ENCODE measurements around the gene MAP3K3. TPM values are rescaled to one million over a fixed set of nuclear protein-coding genes. Genes with fewer than 3 reads are reported as not detected.
"Not testable (repeated sequence)": the region's sequence is repeated elsewhere in the genome, so short reads cannot be mapped to it uniquely, and the experiment has no call there.

MAP3K3 gene
- total RNA-seq, 1 donor from 2014 or later: 108 TPM

DNA sequence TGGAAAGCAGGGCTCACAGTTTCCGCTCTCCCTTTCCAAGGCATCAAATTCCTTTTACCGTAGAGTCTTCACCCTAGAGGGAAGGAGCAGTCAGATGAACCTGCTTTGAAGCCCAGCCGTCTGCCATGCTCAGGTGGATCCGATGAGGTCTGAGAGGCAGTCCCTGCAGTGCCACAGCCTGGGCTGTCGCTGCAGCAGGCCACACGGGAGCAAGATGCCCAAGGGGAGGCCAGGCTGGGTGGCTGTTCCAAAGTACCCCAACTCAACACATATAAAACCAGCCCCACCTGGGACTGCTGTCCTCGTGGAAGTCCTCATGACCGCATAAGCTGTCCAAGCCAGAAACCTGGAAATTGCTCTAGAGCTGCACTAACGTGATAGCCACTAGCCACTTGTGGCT is 82.6 kb downstream of the MAP3K3 start:
- DNase-seq (ENCODE audit: low read depth in 2 of 2): no peak

DNA sequence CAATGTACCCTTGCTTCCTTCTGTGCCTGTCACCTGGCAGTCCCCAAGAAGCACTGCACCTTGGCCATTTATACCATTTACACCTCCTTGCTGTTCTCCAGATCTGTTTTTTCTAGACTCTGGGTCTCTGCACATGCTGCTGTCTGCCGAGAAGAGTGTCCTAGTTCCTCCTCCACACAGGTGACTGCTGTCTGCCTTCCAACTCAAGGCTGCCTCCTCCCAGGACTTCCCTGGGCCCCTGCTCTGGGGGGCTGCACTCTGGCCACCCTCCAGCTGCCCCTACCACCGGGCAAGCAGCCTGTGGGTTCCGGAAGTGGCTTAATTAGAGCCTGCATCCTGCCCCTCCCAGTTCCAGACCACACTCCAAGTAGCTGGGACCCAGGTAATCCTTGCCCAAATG is 83.4 kb downstream of the MAP3K3 start:
- DNase-seq (ENCODE audit: low read depth in 2 of 2): no peak

DNA sequence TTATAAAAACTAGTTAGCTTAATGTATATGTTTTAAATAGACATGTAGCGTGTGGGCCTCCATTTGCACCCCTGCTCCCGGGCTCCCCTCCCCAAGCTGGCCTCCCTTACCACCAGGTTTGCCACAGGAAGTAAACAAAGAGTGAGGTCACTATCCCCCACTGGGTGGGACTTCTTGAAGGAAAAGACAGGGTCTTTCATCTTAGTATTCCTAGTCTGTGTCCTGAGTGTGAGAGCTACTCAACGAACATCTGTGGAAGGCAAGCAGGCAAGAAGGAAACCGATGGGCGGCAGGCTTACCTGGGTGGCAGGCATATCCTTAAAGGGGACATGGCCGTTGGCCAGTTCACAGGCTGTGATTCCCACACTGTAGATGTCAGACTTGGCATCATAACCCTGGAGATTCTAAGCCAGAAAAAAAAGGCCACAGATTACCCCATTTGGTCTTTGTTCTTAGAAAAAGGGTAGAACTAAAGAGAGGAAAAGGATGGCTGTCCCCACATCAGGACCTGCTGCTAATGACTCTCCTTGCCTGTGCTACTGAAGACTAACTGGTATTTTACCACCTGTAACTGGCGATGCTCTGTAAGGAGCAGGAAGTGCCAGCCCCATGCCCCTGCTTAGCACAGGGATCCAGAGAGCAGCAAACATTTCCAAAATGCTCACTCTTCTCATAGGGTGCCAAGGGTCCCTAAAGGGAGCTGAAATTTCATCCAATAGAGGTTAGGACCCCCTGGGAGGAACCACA is 84.3 kb downstream of the MAP3K3 start:
- no peak for DNase-seq (ENCODE audit: low read depth in 2 of 2)

DNA sequence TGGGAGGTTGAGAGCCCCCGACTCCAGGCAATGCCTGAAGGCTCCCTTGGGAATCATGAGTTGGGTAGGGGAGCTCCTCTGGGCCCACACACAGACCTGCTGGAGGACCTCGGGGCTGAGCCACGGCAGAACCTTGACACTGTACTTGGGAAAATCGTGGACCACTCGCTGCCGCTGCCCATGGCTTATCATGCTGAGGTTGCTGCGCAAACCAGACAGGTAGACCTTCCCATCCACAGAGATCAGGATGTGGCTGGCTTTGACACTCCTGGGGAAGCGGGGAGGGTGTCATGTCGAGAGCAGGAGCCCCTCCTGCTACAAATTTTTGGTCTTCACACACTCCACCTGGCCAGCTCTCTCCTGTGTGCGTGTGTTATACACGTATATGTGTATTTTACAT is 84.9 kb downstream of the MAP3K3 start:
- no peak for DNase-seq (ENCODE audit: low read depth in 2 of 2)

DNA sequence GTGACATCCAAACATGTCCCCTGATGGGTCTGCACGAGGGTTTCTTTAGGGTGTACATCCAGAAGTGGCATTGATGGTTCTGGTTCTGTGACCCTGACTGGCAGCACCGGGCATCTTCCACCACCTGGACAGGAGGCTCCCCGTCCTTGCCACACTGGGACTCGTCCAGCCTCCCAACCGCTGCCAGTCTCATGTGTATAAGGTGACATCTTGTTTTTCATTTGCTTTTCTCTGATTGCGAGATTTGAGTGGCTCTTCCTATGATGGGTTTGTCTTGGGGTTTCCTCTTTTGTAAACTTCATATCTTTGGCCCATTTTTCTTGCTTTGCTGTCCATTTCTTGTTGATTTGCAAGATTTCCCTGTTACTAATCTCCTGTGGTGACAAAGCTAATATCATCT is 86.9 kb downstream of the MAP3K3 start:
- no peak for DNase-seq (ENCODE audit: low read depth in 2 of 2)

DNA sequence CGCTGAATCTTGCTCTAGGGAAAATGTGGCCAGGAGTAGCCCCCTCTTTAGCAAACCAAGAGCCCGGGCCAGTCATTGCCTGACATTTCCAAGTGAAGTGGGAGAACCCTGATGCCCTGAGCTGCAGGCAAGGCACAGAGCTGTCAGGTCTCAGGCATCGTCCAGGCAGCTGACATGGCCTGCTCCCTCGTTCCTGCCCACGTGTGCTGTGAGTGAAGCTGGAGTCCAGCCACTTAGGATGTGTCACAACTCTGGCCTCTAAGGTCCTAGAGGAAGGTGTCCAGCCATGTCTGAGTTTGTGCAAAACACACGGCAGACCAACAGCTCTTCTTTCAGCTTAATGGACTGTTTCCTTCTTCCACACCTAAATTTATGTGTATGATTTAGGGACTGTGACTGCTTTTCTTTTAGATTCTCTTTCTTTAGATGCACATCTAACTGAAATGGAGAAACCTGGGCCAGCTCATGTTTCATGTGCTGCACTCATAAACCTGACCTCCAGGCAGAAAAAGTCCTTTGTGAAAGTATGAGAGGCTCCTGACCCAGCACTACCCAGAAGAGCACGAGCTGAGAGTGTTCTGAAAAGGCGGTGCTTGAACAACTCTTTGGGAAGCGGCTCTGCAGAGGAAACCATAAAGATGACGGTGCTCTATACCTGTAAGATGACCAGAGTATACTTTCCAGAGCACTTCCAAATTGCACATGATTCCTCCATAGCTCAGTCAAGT is 92.5 kb downstream of the MAP3K3 start:
- DNase-seq (ENCODE audit: low read depth in 2 of 2): peak; percentile 25 to 75

DNA sequence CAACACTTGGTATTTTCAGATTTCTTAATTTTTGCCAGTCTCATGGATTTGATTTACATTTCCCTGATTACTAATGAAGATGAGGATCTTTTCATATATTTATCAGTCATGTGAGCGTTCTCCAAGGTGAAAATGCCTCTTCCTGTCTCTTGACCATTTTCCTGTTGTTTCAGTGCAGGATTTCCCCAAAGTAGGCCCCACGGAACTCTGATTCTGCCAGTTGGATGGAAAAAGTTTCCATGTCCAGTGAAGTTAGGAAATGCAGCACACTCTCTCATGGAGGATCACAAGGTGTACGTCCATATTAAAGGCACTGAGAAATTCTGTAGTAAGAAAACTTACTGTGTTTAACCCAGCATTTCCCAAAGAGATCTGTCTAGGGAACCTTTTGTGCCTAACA is 94.2 kb downstream of the MAP3K3 start:
- DNase-seq (ENCODE audit: low read depth in 2 of 2): peak; percentile 55 to 96

DNA sequence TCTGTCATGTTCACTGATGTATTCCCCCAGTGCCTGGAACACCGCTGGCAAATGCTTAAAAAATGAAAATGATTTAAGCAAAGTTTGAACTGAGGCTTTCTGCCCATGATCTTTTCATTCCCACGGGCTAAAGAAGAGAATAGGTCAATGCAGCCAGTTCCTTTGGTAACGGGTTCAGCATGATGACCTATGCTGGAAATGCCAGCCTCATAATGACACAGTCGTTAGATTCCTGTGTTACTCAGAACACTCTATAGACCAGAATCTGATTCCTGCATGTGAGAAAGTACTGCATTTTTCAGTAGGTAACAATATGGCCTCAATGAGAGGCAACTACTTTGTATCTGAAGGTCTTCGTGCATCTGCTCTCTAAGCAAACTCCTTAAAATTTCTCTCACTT is 96.8 kb downstream of the MAP3K3 start:
- DNase-seq (ENCODE audit: low read depth in 2 of 2): peak in 1 of 2 donors; percentile 93

DNA sequence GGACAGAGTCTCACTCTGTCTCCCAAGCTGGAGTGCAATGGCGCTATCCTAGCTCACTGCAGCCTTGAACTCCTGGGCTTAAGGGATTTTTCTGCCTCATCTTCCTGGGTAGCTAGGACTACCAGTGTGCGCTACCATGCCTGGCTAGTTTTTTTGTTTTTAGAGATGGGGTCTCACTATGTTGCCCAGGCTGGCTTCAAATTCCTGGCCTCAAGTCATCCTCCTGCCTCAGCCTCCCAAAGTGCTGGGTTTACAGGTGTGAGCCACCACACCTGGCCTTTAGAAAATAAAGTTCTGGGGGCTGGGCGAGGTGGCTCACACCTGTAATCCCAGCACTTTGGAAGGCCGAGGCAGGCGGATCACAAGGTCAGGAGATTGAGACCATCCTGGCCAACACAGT is 98.0 kb downstream of the MAP3K3 start:
- not testable (repeated sequence) for DNase-seq (ENCODE audit: low read depth in 2 of 2)

DNA sequence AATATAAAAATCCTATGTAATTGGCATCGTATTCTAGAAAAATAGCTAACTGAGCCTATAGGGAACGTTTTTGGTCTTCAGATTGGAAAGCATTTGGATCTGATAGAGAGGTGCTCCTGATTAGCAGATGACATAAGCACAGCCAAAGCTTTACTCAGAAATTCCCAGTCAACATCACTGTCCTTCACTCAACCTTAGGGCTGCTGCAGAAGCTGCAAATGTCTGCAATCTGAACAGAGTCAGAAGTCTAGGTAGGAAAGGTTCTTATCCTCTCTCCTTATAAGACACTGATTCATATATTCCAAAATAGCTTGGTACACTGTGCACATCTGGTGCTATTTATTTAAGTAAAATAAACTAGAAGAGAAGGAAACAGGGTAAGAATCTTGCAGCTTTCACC is 100.2 kb downstream of the MAP3K3 start:
- peak in 1 of 2 donors; percentile 39 for DNase-seq (ENCODE audit: low read depth in 2 of 2)

DNA sequence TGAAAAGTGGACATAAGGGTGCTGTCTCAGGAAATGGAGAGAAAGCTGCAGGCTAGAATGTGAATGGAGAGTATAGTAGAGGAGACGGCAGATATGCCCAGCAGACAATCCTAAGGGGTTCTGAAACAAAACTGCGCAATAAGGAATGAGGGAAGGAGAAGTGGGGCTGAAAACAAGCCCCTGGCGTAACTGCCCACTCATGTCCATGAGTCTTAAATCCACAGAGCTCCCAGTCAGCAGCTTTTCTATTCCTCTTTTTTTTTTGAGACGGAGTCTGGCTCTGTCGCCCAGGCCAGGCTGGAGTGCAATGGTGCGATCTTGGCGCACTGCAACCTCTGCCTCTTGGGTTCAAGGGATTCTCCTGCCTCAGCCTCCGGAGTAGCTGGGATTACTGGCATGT is 113.5 kb downstream of the MAP3K3 start:
- no peak for DNase-seq (ENCODE audit: low read depth in 2 of 2)

DNA sequence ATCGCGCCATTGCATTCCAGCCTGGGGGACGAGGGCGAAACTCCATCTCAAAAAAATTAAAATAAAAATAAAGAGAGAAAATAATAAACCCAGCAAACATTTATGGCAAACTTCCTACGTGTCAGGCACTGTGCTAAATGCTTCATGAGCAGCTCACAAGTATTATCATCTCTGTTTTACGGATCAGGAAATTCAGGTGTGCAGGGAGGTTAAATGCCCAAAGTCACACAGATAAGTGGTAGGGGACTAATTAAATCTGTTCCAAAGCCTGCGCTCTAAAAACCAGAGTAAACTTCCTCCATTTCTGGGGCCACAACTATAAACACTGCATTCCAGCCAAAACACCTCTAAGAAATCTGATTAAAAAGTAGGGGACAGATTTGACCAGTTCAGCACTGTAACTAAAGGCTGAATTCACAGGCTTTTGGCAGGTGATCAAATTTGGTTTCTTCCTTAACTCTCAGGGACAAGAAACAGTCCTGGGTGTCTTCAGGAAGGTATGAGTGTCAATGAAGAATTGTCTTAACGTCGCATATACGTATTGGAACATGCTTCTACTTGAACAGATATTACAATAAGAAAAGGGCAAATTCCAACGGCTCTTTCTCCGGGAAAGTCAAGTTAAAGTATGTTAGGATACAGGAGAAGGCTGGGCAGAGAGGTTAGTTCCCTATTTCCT is 118.4 kb downstream of the MAP3K3 start:
- DNase-seq (ENCODE audit: low read depth in 2 of 2): peak in 1 of 2 donors; percentile 17

DNA sequence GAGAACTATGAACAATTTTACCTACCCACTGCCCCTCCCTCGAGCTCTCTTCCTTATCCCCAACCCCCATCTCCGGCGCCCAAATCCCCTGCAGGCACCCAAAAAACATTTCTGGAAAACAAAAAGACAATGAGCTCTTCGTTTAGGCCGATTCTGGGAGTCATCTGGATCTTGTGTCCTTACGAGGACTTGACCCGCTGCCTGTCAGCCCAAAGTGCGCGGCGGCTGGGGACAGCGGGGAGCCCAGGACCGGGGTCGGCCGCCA is 118.9 kb downstream of the MAP3K3 start:
- DNase-seq (ENCODE audit: low read depth in 2 of 2): no peak

DNA sequence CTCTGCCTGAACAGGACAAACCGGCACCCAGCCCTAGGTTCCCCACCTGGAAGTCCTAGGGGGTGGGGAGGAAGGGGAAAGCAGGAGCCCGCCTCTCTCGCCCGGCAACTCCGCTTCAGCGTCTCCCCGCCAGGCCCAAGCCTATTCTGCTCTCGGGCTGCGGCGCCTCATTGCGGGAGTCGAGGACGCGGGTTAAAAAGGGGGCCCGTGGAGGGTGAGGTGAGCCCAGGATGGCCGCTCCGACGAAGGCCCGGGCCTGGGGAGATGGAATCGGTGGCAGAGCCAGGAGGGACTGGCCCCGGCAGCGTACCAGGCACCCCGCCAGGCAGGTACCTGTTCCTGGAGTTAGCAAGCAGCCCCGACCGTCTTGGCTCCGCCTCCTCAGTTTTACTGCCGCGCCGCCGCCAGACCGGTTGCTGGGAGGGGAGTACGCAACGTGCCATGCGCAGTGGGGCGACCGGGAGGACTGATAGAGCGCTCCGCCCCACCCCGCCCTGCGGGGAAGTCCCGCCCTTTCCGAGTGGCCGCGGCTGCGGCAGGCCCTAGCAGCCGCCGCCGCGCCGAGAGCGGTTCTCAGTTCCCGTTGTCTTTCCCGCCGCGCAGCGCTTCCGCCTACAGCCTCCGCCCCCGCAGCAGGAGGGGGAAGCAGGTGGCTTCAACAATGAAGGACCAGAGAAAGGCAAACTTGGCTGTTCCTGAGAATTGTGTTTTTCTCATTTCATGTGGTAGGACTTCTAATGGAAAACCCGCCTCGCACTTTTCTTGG is 119.4 kb downstream of the MAP3K3 start, which contains the start of gene STRADA:
STRADA (minus strand) TSS at position 392 of the 766 bp plus-strand sequence. CDS start 13,430 bp downstream, outside the sequence.
- DNase-seq (ENCODE audit: low read depth in 2 of 2): peak; percentile 97 to 98

Other genes starting within 250 kb of the MAP3K3 start
- 7.3 and 12.9 TPM in 2 replicates for gene CYB561, start 176.1 kb upstream of the MAP3K3 start, total RNA-seq
- gene ACE, start 145.4 kb upstream of the MAP3K3 start, total RNA-seq: 21.4 and 80.6 TPM in 2 replicates
- gene KCNH6, start 99.1 kb upstream of the MAP3K3 start, total RNA-seq: under 0.01 and 0.20 TPM in 2 replicates
- 21.8 and 29.8 TPM in 2 replicates for gene DCAF7, start 71.9 kb upstream of the MAP3K3 start, total RNA-seq
- 13.3 and 14.6 TPM in 2 replicates for gene TACO1, start 21.5 kb upstream of the MAP3K3 start, total RNA-seq
- 15.3 and 18.8 TPM in 2 replicates for gene LIMD2, start 77.7 kb downstream of the MAP3K3 start, total RNA-seq
- gene STRADA, start 119.4 kb downstream of the MAP3K3 start, total RNA-seq: 15.3 and 29.0 TPM in 2 replicates
- gene CCDC47, start 151.2 kb downstream of the MAP3K3 start, total RNA-seq: 59.5 and 91.3 TPM in 2 replicates
- 36.6 and 45.2 TPM in 2 replicates for gene DDX42, start 151.8 kb downstream of the MAP3K3 start, total RNA-seq
- 59.9 and 70.6 TPM in 2 replicates for gene PSMC5, start 205.0 kb downstream of the MAP3K3 start, total RNA-seq
- gene FTSJ3, start 205.2 kb downstream of the MAP3K3 start, total RNA-seq: 51.4 and 59.9 TPM in 2 replicates
- 49.2 and 54.3 TPM in 2 replicates for gene SMARCD2, start 220.3 kb downstream of the MAP3K3 start, total RNA-seq